ENCODE results near the gene USP34.
"Not testable (repeated sequence)": the region's sequence is repeated elsewhere in the genome, so short reads cannot be mapped to it uniquely, and the experiment has no call there.

Gene USP34

GRCh38 chr2:61460163-61460562 is 10.7 kb downstream of the USP34 start:
- H3K9me3 ChIP-seq (ENCODE audit: control insufficient read depth, low read length), result no peaks in the 10 kb centered on the region
- peaks cover 74% of the 10 kb centered on the region for H3K79me2 ChIP-seq
- H3K4me2 ChIP-seq (ENCODE audit: low read length), result no peak overlapping the region
- no peak overlapping the region for H3K4me3 ChIP-seq (ENCODE audit: low read depth, low read length)
- no peak overlapping the region for H3K9ac ChIP-seq
- H3K27ac ChIP-seq, result no peak overlapping the region
- no peaks in the 10 kb centered on the region for H3K36me3 ChIP-seq (ENCODE audit: control insufficient read depth, insufficient read depth, low read length)
- H2AFZ ChIP-seq, result no peak overlapping the region
- H3K4me1 ChIP-seq, result peaks cover 2% of the 10 kb centered on the region
- H3K27me3 ChIP-seq (ENCODE audit: control insufficient read depth, insufficient read depth, low read length), result no peaks in the 10 kb centered on the region
- TF ChIP-seq, protein P1, sequence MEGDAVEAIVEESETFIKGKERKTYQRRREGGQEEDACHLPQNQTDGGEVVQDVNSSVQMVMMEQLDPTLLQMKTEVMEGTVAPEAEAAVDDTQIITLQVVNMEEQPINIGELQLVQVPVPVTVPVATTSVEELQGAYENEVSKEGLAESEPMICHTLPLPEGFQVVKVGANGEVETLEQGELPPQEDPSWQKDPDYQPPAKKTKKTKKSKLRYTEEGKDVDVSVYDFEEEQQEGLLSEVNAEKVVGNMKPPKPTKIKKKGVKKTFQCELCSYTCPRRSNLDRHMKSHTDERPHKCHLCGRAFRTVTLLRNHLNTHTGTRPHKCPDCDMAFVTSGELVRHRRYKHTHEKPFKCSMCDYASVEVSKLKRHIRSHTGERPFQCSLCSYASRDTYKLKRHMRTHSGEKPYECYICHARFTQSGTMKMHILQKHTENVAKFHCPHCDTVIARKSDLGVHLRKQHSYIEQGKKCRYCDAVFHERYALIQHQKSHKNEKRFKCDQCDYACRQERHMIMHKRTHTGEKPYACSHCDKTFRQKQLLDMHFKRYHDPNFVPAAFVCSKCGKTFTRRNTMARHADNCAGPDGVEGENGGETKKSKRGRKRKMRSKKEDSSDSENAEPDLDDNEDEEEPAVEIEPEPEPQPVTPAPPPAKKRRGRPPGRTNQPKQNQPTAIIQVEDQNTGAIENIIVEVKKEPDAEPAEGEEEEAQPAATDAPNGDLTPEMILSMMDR (IDR thresholded peaks at IDR 0.05), result no peak

DNA sequence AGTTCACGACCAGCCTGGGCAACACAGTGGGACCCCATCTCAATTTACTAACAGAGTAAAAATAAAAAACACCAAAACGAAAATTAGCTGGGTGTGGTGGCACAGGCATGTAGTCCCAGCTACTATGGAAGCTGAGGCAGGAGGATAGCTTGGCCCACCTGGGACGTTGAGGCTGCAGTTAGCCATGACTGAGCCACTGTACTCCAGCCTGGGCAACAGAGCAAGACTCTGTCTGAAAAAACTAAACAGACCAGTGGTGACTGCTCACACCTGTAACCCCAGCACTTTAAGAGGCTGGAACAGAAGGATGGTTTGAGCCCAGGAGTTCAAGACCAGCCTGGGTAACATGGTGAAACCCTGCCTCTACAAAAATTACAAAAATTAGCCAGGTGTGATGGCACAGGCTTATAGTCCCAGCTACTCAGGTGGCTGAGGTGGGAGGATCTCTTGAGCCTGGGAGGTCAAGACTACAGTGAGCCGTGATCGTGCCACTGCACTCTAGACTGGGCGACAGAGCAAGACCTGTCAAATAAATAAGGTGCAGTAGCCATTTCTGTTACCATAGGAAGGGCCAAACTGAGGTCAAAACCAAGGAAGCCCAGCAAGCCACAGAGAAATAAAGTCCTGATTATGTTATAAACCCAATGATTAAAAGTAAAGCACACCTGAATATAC is 14.0 kb downstream of the USP34 start:
- no peaks in the 10 kb centered on the region for H3K4me1 ChIP-seq
- no peaks in the 10 kb centered on the region for H3K36me3 ChIP-seq (ENCODE audit: control insufficient read depth, insufficient read depth, low read length)
- peaks cover 74% of the 10 kb centered on the region for H3K79me2 ChIP-seq
- no peak overlapping the region for H2AFZ ChIP-seq
- no peak overlapping the region for H3K9ac ChIP-seq
- no peak overlapping the region for H3K4me2 ChIP-seq (ENCODE audit: low read length)
- no peaks in the 10 kb centered on the region for H3K9me3 ChIP-seq (ENCODE audit: control insufficient read depth, low read length)
- H3K27me3 ChIP-seq (ENCODE audit: control insufficient read depth, insufficient read depth, low read length), result no peaks in the 10 kb centered on the region
- H3K4me3 ChIP-seq (ENCODE audit: low read depth, low read length), result no peak overlapping the region
- H3K27ac ChIP-seq, result no peak overlapping the region
- TF ChIP-seq, protein P1 (IDR thresholded peaks at IDR 0.05), result no peak

- H3K4me1 ChIP-seq, result no peaks in the 10 kb centered on the region
- H3K27ac ChIP-seq, result no peak overlapping the region
Measured at GRCh38 chr2:61456070-61456745, 14.7 kb downstream of the USP34 start.

GRCh38 chr2:61454972-61455371 is 15.9 kb downstream of the USP34 start:
- not testable (repeated sequence) for H3K9ac ChIP-seq; H3K9me3 ChIP-seq (ENCODE audit: control insufficient read depth, low read length); H3K36me3 ChIP-seq (ENCODE audit: control insufficient read depth, insufficient read depth, low read length); H2AFZ ChIP-seq; H3K4me1 ChIP-seq; H3K4me3 ChIP-seq (ENCODE audit: low read depth, low read length); H3K27ac ChIP-seq; H3K27me3 ChIP-seq (ENCODE audit: control insufficient read depth, insufficient read depth, low read length); H3K4me2 ChIP-seq (ENCODE audit: low read length)
- H3K79me2 ChIP-seq, result peaks cover 59% of the 10 kb centered on the region

More at GRCh38 chr2:61456070-61456745, 14.7 kb downstream of the USP34 start:
- TF ChIP-seq, protein P1 (IDR thresholded peaks at IDR 0.05), result no peak
- no peaks in the 10 kb centered on the region for H3K27me3 ChIP-seq (ENCODE audit: control insufficient read depth, insufficient read depth, low read length)
- H3K4me3 ChIP-seq (ENCODE audit: low read depth, low read length), result no peak overlapping the region
- no peaks in the 10 kb centered on the region for H3K36me3 ChIP-seq (ENCODE audit: control insufficient read depth, insufficient read depth, low read length)
- H3K79me2 ChIP-seq, result peaks cover 70% of the 10 kb centered on the region
- no peak overlapping the region for H2AFZ ChIP-seq
- H3K9ac ChIP-seq, result no peak overlapping the region
- no peaks in the 10 kb centered on the region for H3K9me3 ChIP-seq (ENCODE audit: control insufficient read depth, low read length)
- H3K4me2 ChIP-seq (ENCODE audit: low read length), result no peak overlapping the region

GRCh38 chr2:61454383-61454782 is 16.5 kb downstream of the USP34 start:
- Histone ChIP-seq H3K4me1 (no peaks in the 10 kb centered on the region), H2AFZ (no peak overlapping the region)

More at GRCh38 chr2:61454383-61454782, 16.5 kb downstream of the USP34 start:
- no peak overlapping the region for H3K4me3 ChIP-seq (ENCODE audit: low read depth, low read length)
- TF ChIP-seq, protein P1 (IDR thresholded peaks at IDR 0.05), result no peak
- no peaks in the 10 kb centered on the region for H3K36me3 ChIP-seq (ENCODE audit: control insufficient read depth, insufficient read depth, low read length)
- peaks cover 57% of the 10 kb centered on the region for H3K79me2 ChIP-seq
- H3K9ac ChIP-seq, result no peak overlapping the region
- H3K27ac ChIP-seq, result no peak overlapping the region
- H3K9me3 ChIP-seq (ENCODE audit: control insufficient read depth, low read length), result no peaks in the 10 kb centered on the region
- no peaks in the 10 kb centered on the region for H3K27me3 ChIP-seq (ENCODE audit: control insufficient read depth, insufficient read depth, low read length)
- no peak overlapping the region for H3K4me2 ChIP-seq (ENCODE audit: low read length)

Measured in parathyroid adenoma (tissue), 2 donors.